Aorta (tissue), 5 donors: Measurements from ENCODE around the gene SNAPC2. TPM values are rescaled to one million over a fixed set of nuclear protein-coding genes. Genes with fewer than 3 reads are reported as not detected.
A peak's percentile ranks its signal among the peaks of the same experiment; 100 is the strongest.

Source experiments
- ATAC-seq: fragments of 200-7000 bp; cut with Tn5 transposase; one replicate; pipeline ENCODE4 v1.9.1; 2022; ENCODE audit warnings: moderate library complexity; ENCODE audit not compliant: low FRiP score
- DNase-seq, 2 donors: peaks; one replicate each; pipeline ENCODE4 v3.0.0-alpha.2; 2020
- H3K27ac ChIP-seq, 2 donors: one replicate each; pipeline ENCODE4 v1.5.1; 2013; ENCODE audit warnings: low read length in 2 of 2, mild to moderate bottlenecking in 2 of 2, moderate library complexity in 2 of 2, control low read depth in 1 of 2, inconsistent platforms in 1 of 2, low read depth in 1 of 2
- H3K27me3 ChIP-seq, 2 donors: one replicate each; pipeline ENCODE4 v1.6.1; 2013; ENCODE audit warnings: control low read depth in 1 of 2, low read length in 1 of 2, mild to moderate bottlenecking in 1 of 2, moderate library complexity in 1 of 2; ENCODE audit not compliant: insufficient read depth in 2 of 2, control insufficient read depth in 1 of 2
- H3K36me3 ChIP-seq, 2 donors: one replicate each; pipeline ENCODE4 v1.6.1; 2013; ENCODE audit warnings: control low read depth in 1 of 2, low read length in 1 of 2, mild to moderate bottlenecking in 1 of 2; ENCODE audit not compliant: insufficient read depth in 2 of 2, control insufficient read depth in 1 of 2
- H3K4me1 ChIP-seq, 2 donors: one replicate each; pipeline ENCODE4 v1.6.1; 2013; ENCODE audit warnings: low read length in 2 of 2, control low read depth in 1 of 2, mild to moderate bottlenecking in 1 of 2, moderate library complexity in 1 of 2; ENCODE audit not compliant: insufficient read depth in 2 of 2, control insufficient read depth in 1 of 2
- H3K4me3 ChIP-seq, 2 donors: one replicate each; pipeline ENCODE4 v1.5.1; 2013; ENCODE audit warnings: low read length in 2 of 2, control low read depth in 1 of 2, mild to moderate bottlenecking in 1 of 2
- H3K9me3 ChIP-seq: one replicate; pipeline ENCODE4 v1.6.1; 2013; ENCODE audit warnings: mild to moderate bottlenecking, low read length; ENCODE audit not compliant: control insufficient read depth
- WGBS, 2 donors: extraction: QIAGEN DNeasy Blood & Tissue Kit; methylation state at CpG; one replicate each; pipeline ENCODE4 v1.1.7; 2013; 5-methylcytosine and 5-hydroxymethylcytosine counted together
- intact Hi-C, 2 donors: fragments of 100-400 bp; cut with DNase I; formaldehyde crosslinking; loops; one replicate each; pipeline versions ENCODE4 v1.14.2 to v1.15.0; 2022
- polyA plus RNA-seq, 2 donors: library from polyadenylated mRNA; stranded (reverse); fragments of 200-250 nt; gene quantifications; one replicate each; pipeline ENCODE4 v1.2.3, GENCODE V29; 2013
- total RNA-seq, 2 donors: library from RNA; stranded (reverse); fragmentation: NEBNext Ultra II Directional; extraction: Animal tissue kit (Norgen Biotek cat#: 25700); gene quantifications; one replicate each; pipeline ENCODE4 v1.2.1, GENCODE V29; 2021
- donor health status: healthy with polysubstance abuse.
- donor health status: Bipolar disorder and iron deficiency.
- donor health status: DM: no; HTN: no; CAD: no.
- donor health status: DM: no; HTN: no; CAD: no.
- donor health status: DM: yes; HTN: yes; CAD: no.

Gene SNAPC2
- total and polyA plus RNA-seq, 4 donors = 12.0 to 26.6 (median 21.3) TPM

GRCh38 chr19:7912144-7912696 lies 7.9 kb upstream of the SNAPC2 start:
- H3K4me1 ChIP-seq = no peaks in the 10 kb centered on the region
- H3K36me3 ChIP-seq = peaks cover 0 to 12% of the 10 kb centered on the region in 2 donors
- H3K27ac ChIP-seq = no peak overlapping the region
- 89 to 91% methylated on average over 27 to 31 of the region's 31 CpGs for WGBS, 2 donors
- no peaks in the 10 kb centered on the region for H3K9me3 ChIP-seq
- peak in 1 of 2 donors; percentile 44 for DNase-seq
- no peaks in the 10 kb centered on the region for H3K27me3 ChIP-seq
- no peak overlapping the region for H3K4me3 ChIP-seq
- intact Hi-C loops = no loop called here
- ATAC-seq = no peak

DNA sequence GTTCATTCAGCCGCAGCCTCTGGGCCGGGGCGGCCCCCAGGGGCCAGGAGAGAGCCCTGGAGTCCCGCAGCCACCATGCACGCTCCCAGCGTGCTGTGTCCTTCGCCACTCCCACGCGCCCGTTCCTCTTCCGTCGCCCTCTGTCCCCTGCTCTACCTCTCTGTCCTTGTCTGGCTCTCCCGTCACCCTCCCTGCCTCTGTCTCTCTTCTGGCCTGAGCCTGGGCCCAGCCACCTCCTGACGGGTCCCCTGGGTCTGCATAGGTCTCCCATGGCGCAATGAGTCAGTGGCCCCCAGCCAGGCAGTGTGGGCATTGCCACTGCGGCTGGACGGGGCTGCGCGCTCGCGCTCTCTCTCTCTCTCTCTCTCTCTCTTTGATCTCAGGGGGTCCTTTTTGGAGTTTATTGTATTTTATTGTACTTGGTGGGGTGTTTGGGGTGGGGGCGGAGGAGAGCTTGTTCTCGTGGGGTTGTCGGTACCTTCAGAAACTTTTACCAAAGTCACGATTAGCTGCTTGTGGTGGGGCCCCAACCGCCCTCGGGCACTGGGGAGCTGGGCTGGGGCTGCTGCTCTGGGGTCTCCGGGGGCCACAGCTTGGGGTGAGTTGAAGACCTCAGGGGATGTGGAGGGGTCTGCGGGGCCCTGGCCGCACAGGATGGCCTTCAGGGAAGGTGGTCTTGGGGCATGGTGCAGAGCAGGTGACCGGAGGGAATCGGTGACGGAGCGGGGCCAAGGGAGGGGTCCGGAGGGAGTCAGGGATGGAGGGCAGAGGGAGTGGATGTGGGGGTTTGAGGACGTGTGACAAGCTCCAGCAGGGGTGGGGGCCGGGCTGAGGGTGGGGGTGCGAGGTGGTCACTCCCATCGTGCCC lies 7.2 kb upstream of the SNAPC2 start:
- H3K9me3 ChIP-seq = no peaks in the 10 kb centered on the region
- H3K4me3 ChIP-seq = no peak overlapping the region
- peaks cover 0 to 12% of the 10 kb centered on the region in 2 donors for H3K36me3 ChIP-seq
- no peaks in the 10 kb centered on the region for H3K27me3 ChIP-seq
- H3K27ac ChIP-seq = no peak overlapping the region
- intact Hi-C loops = no loop called here
- DNase-seq = peak in 1 of 2 donors; percentile 46
- ATAC-seq = no peak
- 90 to 91% methylated on average over 33 to 39 of the region's 39 CpGs for WGBS, 2 donors
- H3K4me1 ChIP-seq = no peaks in the 10 kb centered on the region

- H3K4me1 ChIP-seq = no peaks in the 10 kb centered on the region
Measured at GRCh38 chr19:7913652-7914051, 6.5 kb upstream of the SNAPC2 start.

DNA sequence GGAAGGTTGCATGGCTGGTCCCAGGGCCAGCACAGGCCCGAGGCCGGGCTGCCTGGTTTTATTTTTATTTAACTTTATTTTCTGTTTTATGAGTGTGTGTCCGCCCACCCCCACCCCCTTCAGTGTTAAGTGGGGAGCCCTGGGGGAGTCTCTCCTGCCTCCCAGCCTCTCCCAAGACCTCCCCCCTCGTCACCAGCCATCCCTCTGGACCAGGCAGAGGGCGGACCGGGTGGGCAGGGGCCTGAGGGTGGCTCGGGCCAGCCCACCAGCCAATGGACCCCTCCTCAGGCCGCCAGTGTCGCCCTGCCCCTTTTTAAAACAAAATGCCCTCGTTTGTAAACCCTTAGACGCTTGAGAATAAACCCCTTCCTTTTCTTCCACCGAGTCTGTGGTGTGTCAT lies 6.0 kb upstream of the SNAPC2 start:
- no peak overlapping the region for H3K4me3 ChIP-seq
- no peak for DNase-seq
- no peaks in the 10 kb centered on the region for H3K9me3 ChIP-seq
- H3K36me3 ChIP-seq = peaks cover 0 to 12% of the 10 kb centered on the region in 2 donors
- intact Hi-C loops = no loop called here
- no peak overlapping the region for H3K27ac ChIP-seq
- WGBS, 2 donors = 57 to 58% methylated on average over 12 of the region's 12 CpGs
- H3K4me1 ChIP-seq = no peaks in the 10 kb centered on the region
- no peaks in the 10 kb centered on the region for H3K27me3 ChIP-seq
- ATAC-seq = no peak

More at GRCh38 chr19:7913652-7914051, 6.5 kb upstream of the SNAPC2 start:
- Histone ChIP-seq H3K27me3 (no peaks in the 10 kb centered on the region), H3K27ac (no peak overlapping the region), H3K9me3 (no peaks in the 10 kb centered on the region), H3K36me3 (peaks cover 0 to 12% of the 10 kb centered on the region in 2 donors), H3K4me3 (no peak overlapping the region)
- no peak for ATAC-seq
- 90 to 94% methylated on average over 10 of the region's 10 CpGs for WGBS, 2 donors
- intact Hi-C loops = no loop called here
- no peak for DNase-seq

DNA sequence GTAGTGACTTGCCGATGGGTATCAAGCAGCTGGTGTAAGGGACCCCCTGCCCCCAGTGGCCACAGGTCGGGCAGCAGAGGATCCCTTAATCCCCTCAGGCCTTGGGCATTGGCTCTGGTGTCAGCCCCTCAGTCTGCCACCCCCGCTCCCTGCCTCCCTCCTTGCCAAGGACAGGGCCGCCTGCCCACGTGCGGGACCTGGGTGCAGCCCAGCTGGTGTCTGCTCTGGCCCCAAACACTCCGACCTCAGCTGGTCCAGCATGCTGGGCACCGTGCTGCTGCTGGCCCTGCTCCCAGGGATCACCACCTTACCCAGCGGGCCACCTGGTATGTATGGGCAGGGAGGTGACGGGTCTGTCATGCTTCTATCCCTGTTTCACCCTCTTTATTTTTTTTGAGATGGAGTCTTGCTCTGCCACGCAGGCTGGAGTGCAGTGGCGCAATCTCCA lies 5.5 kb upstream of the SNAPC2 start, which contains the start of gene TGFBR3L:
Gene TGFBR3L, plus strand, starts transcription at position 233 of the 448 bp plus-strand sequence.
- intact Hi-C loops = no loop called here
- Histone ChIP-seq H3K27me3 (no peaks in the 10 kb centered on the region), H3K36me3 (peaks cover 0 to 12% of the 10 kb centered on the region in 2 donors), H3K27ac (no peak within 1 kb of the TSS), H3K4me3 (no peak within 1 kb of the TSS), H3K4me1 (no peaks in the 10 kb centered on the region), H3K9me3 (no peaks in the 10 kb centered on the region)
- no peak for ATAC-seq
- 37 to 46% methylated on average over 11 to 12 of the region's 12 CpGs for WGBS, 2 donors
- DNase-seq = peak in 1 of 2 donors; percentile 48

DNA sequence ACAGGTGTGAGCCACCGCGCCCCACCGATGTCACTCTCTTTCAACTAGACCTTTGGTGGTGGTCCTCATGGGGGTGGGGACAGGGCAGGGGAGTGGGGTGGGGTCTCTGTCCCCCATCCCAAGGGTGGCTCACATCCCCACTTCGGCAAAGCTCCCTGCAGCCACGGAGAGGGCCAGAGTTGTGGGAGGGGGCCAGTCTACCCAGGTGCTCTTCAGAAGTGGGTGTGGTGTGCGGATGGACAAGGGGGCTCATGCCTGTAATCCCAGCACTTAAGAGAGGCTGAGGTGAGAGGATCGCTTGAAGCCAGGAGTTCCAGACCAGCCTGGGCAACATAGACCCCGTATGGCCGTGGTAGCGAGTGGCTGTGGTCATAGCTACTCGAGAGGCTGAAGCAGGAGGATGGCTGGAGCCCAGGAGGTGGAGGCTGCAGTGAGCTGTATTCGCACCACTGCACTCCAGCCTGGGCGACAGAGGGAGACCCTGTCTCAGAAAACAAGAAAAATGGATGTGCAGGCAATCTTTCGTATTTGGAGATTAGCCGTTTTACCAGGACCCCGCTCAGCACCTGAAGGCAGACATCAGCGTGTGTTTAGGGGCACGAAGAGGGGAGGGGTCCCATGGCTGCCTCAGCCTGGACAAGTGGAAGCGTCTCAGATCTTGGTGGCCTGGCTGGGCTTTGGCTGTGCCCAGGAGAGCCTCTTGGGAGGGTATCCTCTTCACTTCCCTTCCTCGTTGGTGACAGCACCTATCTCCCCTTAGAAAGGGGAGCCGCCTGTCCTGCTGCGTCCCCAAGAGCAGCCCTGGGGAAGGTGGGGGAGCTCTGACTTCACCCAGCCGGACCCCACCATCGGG lies 4.7 kb upstream of the SNAPC2 start:
- Histone ChIP-seq H3K4me3 (no peak overlapping the region), H3K27me3 (no peaks in the 10 kb centered on the region)
- intact Hi-C loops = no loop called here

DNA sequence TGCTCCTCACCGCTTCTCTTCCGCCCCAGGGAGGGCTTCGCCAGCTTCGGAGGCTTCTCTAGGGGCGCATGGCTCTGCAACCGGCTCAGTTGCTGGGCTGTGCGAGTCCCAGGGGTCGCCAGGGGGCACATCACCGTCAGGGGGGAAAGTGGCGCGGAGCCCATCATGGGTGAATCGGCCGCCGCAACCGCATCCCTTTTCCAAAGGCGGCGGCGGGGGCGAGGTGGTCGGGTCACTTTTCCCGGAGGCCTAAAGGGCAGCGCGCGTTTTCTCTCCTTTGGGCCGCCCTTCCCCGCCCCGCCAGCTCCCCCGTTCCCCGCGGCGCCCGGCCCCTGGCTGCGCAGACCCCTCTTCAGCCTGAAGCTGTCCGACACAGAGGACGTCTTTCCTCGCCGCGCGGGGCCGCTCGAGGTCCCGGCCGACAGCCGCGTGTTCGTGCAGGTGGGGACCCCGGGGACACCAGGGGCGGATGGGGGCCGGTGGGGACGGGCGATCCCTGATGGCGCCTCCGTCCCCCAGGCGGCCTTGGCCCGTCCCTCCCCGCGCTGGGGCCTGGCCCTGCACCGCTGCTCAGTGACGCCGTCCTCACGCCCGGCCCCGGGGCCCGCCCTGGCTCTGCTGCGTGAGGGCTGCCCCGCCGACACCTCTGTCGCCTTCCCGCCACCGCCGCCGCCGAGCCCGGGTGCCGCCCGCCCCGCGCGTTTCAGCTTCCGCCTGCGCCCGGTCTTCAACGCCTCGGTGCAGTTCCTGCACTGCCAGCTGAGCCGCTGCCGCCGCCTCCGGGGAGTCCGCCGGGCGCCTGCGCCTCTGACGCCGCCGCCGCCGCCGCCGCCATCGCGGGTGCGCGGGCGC lies 3.8 kb upstream of the SNAPC2 start:
- no peak overlapping the region for H3K27ac ChIP-seq
- DNase-seq (peak; percentile 53 to 82), ATAC-seq (no peak)
- H3K4me1 ChIP-seq = no peaks in the 10 kb centered on the region
- 1% methylated on average over 72 to 104 of the region's 104 CpGs for WGBS, 2 donors
- H3K36me3 ChIP-seq = peaks cover 0 to 2% of the 10 kb centered on the region in 2 donors
- intact Hi-C loops = no loop called here
- H3K4me3 ChIP-seq = no peak overlapping the region
- H3K9me3 ChIP-seq = no peaks in the 10 kb centered on the region
- H3K27me3 ChIP-seq = no peaks in the 10 kb centered on the region

More for the DNA sequence above, 4.7 kb upstream of the SNAPC2 start:
- WGBS, 2 donors = 45 to 46% methylated on average over 24 of the region's 24 CpGs
- Histone ChIP-seq H3K36me3 (peaks cover 0 to 9% of the 10 kb centered on the region in 2 donors), H3K27ac (no peak overlapping the region), H3K4me1 (no peaks in the 10 kb centered on the region), H3K9me3 (no peaks in the 10 kb centered on the region)
- peak in 1 of 2 donors; percentile 46 for DNase-seq
- no peak for ATAC-seq

GRCh38 chr19:7916955-7917266 lies 3.2 kb upstream of the SNAPC2 start:
- intact Hi-C loops = no loop called here
- H3K27me3 ChIP-seq = no peaks in the 10 kb centered on the region
- H3K4me3 ChIP-seq = no peak overlapping the region
- ATAC-seq (no peak), DNase-seq (peak in 1 of 2 donors; percentile 45)
- no peaks in the 10 kb centered on the region for H3K36me3 ChIP-seq
- H3K4me1 ChIP-seq = no peaks in the 10 kb centered on the region
- WGBS, 2 donors = 7 to 12% methylated on average over 12 of the region's 12 CpGs
- no peaks in the 10 kb centered on the region for H3K9me3 ChIP-seq
- H3K27ac ChIP-seq = no peak overlapping the region
